Activated CD4-positive, alpha-beta T cell treated with anti-CD3 and anti-CD28 coated beads for 24 hours (primary cell): ENCODE measurements around the gene SLC6A12.
"Not testable (repeated sequence)": the region's sequence is repeated elsewhere in the genome, so short reads cannot be mapped to it uniquely, and the experiment has no call there.

ENCODE experiments used
- DNase-seq, 2 donors: peaks; one replicate each; pipeline ENCODE4 v3.0.0-alpha.2; 2020; ENCODE audit warnings: low read depth in 2 of 2

Gene SLC6A12

DNA sequence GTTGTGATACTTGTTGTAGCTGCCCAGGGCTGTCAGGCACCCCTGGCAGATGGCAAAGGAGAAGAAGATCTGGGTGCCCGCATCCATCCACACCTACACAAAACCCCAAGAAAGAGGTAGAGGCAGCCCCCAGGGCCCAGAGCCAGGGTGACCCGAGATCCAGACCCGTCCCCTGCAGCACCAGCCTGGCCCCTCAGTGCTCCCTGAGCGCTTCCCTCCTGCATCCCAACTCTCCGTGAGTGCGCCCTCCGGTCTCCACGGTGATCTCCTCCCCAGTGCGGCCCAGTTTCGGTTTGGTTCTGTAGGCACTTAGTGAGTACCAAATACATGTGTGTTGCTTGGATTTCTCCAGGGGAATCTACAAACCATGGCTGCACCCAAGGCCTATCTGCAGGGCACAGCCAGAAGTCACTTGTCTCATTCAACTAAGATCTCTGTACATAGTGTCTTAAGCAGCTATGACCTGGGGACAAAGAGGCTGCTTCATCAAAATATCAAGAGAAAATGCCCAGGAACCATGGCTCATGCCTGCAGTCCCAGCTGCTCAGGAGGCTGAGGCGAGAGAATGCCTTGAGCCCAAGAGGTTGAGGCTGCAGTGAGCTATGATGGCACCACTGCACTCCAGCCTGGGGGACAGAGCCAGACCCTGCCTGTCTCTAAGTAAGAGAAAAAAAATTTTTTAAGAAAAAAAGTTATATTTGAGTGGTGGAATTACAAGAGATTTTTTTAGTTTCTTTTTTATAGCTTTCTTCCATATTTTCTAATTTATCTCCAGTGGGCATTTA lies 15.9 kb downstream of the SLC6A12 start:
- no peak for DNase-seq

- DNase-seq: no peak
Measured at GRCh38 chr12:197347-197746, 16.6 kb downstream of the SLC6A12 start.

DNA sequence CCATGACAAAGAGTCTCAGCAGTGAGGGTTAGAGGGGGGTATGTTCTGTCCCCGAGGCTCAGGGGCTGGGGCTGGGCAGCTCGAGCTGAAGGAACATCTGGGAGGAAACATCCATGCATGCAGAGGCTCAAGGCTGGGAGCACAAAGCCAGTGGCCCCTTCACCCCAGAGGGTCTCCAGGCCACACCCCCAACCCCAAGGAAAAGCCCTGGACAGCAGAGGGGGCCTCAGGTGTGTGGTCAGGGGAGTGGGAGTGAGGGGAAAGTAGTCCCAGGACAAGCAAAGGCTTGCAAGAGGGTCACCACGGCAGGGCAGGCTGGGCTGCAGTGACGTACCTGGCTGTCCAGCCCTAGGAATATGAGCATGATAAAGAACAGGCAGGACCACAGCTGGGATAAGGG lies 17.5 kb downstream of the SLC6A12 start:
- no peak for DNase-seq

DNA sequence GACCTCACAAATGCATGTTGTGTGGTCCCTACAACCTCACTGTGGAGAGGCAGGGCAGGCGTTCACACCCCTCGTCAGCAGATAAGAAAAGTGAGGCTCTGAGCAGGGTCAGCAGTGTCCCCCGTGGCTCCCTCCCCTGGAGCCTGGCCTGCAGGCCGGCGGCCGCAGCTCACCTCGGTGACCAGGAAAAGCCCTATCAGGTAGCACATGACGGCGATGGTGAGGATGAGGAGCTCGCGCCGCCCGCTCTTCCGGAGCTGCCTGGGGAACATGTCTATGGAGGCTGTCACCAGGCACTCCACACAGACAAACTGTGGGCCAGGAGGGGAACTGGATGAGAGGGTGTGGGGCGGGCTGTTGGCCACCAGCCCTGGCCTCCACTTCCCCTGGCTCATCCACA lies 18.0 kb downstream of the SLC6A12 start:
- no peak for DNase-seq

- DNase-seq: no peak
Measured at GRCh38 chr12:195156-195555, 18.8 kb downstream of the SLC6A12 start.

- DNase-seq: no peak
Measured at GRCh38 chr12:194276-194675, 19.7 kb downstream of the SLC6A12 start.

GRCh38 chr12:193261-193660 lies 20.7 kb downstream of the SLC6A12 start:
- DNase-seq: no peak

- no peak for DNase-seq
Measured at GRCh38 chr12:191541-191940, 22.4 kb downstream of the SLC6A12 start.

- no peak for DNase-seq
Measured at GRCh38 chr12:190881-191280, 23.1 kb downstream of the SLC6A12 start.

- no peak for DNase-seq
Measured at GRCh38 chr12:189622-189962, 24.4 kb downstream of the SLC6A12 start.

DNA sequence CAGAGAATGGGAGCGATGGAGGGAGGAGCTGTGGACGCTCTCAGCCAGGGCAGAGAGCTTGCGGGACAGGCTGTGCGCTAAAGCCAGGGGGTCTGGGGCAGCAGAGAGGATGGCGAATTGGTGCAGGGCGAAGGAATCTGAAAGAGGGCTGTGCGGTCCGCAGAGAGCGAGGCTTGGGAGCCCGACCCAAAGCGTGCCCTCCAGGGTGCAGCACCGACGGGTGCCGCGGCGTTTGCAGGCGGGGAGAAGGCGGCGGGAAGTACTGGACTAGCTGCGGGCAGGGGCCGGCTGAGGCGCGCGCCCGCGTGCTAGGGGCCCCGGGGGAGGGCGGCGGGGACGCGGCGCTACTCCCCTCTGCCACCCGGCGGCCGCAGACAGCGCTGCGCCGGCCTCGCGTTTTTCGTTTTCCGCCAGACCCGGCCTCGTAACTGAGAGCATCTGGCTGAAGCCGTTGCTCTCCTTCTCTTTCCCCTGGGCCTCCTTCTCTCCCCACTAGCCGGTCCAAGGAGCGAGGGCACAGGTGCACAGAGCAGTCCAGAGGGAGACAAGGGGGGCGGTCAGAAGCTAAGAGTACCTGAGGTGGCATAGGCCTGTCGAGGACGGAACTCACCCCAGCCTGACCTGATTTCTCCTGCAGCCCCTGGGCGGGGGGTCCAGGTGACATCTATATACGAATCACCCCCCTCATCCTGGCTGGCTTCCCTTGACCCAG lies 24.9 kb downstream of the SLC6A12 start:
- DNase-seq: peak in 1 of 2 donors; percentile 40

GRCh38 chr12:187986-188909 lies 25.7 kb downstream of the SLC6A12 start:
- DNase-seq: not testable (repeated sequence)

DNA sequence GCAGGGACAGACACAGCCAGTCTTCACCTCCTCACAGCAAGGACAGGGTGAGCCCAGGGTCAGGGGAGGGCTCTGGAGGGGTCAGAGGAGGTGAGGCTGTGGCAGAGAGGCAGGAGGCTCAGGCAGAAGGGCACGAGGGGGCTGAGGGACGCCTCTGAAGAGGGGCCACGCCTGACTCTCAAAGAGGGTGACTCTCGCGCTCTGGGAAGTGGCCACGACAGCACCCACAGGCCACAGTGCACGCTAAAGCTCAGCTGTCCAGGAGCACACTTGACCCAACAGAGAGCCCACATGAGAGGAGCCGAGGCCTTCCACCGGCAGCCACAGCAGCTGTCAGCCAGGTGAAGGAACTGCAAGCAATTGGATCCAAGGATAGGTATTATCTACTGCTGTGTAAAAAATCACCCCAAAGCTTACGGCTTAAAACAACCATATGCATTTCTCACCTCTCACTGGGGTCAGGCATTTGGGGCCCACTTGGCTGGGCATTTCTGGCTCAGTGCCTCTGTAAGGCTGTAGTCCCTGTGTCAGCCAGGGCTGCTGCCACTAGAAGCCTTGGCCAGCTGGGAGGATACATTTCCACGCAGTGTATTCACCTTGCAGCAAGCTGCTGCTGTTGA lies 27.8 kb downstream of the SLC6A12 start:
- no peak for DNase-seq

DNA sequence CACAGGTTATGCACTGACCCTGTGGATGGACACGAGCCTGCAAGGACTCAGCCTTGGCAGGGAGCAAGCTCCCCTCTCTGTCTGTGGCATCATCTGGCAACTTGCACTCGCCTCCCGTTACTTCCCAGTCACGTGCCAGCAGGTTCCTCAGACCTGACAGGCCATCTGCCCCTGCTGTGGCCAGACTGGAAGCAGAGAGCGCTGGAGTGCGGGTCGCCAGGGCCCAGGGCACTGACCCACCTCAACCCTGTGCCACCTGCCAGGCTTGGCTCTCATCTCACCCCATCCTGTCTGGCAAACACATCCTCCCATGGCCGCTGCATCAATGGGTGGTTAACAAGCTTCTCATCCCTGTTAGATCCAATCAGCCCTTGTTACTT lies 28.4 kb downstream of the SLC6A12 start:
- no peak for DNase-seq

- no peak for DNase-seq
Measured at GRCh38 chr12:184811-185575, 29.0 kb downstream of the SLC6A12 start.

GRCh38 chr12:182381-182892 lies 31.5 kb downstream of the SLC6A12 start:
- DNase-seq: no peak

GRCh38 chr12:181921-182320 lies 32.0 kb downstream of the SLC6A12 start:
- DNase-seq: no peak

DNA sequence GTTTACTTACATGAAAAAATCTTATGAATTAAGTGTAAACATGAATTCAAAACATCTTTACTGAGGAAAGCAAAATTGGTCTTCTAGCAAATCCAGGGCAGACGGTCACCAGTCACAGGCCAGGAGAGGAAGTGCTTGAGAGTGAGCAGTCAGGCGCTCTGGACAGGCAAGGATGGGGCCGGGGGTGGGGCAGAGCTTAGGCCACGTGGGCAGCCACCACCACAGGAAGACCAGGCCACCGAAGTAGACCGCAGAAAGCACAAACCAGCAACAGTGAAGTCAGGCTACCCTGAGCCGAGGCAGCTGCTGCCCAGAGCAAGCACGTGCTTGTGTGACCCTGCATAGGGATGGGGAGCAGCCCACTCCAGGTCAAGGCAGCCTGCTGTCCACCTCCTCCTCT lies 33.5 kb downstream of the SLC6A12 start:
- no peak for DNase-seq

DNA sequence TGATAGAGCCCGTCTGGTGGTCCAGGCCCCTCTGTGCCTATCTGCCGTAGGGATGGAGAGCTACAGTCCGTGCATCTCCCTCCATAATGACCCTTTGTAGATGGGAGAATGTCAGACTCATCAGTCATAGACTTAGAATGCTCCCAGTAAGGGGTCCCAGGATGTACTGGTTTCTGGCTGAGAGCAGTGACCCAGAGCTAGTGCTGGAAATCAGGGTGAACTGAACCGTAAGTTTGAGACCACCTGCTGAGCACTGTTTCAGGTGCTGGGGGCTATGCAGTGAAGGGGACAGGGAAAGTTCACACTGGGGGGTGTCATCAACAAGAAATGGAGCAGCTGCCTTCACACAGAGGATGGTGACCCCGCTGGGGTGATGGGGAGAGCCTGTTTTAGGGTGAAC lies 34.1 kb downstream of the SLC6A12 start:
- no peak for DNase-seq

DNA sequence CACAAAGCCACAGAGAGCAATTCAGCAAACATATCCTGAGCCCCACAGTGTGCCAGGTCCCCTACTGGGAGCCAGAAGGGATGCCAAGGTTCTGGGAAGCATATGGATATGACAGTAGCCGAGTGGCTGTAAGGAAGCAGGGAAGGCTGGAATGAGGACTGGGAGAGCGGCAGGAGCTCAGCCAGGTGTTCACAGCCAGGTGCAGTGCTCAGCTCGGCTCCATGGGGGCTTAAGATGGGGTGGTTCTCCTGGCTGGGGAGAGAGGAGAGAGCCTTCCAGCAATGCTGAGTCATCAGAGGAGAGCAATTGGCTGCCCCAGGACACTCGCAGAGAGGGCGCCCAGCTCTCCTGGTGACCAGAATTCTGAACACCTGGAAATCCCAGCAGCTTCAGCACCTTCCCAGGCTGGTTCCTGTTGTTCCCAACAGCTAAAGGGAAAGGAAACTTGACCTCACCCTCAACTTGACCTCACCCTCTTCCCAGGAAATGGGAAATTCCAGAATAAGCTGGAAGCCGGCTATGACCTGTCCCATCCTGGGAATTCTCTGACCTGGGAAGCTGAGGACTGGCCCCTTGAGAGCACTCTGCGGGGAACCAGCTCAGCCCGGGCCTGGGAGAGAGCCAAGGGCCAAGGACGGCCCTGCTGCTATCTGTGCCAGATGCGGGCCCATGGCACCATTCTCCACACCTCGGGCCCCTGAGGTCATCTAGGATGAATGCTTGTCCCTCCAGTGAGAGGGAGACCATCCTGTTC lies 34.6 kb downstream of the SLC6A12 start:
- no peak for DNase-seq

DNA sequence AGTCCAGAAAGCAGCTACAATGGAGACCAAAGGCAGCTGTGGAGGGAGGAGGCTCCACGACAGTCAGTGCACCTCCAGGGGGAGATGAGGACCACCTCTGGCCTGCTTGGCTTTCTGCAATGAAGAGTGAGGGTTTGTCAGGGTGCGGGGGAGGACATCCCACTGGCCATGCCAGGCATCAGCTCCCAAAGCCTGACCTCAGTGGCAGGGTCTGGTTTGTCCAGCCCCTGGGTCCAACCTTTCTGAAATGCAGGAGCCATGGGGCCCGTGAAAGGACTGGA lies 35.2 kb downstream of the SLC6A12 start:
- DNase-seq: no peak
